Peyer's patch (tissue), 4 donors: ENCODE measurements around the gene PDCD5.

Experiments used
- POLR2A ChIP-seq, 2 donors: fragments of 450-650 bp; IDR thresholded peaks; one replicate each; pipeline ENCODE4 v1.5.1; 2017; ENCODE audit warnings: antibody characterized with exemption in 2 of 2, mild to moderate bottlenecking in 2 of 2, moderate library complexity in 2 of 2
- TF ChIP-seq, protein P1 (sequence below), 6 experiments: fragments of 450-650 bp in 4 of 6; fragments of 200-600 bp in 2 of 6; sonication (generic) in 1 of 6; IDR thresholded peaks; one replicate each; pipeline ENCODE4 v1.5.1; 2017 to 2019; ENCODE audit warnings: antibody characterized with exemption in 6 of 6, mild to moderate bottlenecking in 3 of 6, moderate library complexity in 1 of 6

DNA sequence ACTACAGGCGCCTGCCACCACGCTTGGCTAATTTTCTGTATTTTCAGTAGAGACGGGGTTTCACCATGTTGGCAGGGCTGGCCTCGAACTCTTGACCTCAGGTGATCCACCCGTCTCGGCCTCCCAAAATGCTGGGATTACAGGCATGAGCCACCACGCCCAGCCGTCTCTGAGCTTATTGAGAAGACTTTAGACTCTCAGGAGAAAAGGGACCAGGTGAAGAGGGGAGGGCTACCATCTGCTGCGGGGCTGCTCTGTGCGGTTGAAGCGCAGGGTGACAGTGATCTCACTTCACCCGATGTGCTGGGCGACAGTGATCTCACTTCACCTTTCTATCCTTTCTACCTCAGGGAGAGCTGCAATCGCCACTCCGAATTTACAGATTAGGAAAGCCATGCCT, 25.3 kb downstream of the PDCD5 start:
- TF ChIP-seq, protein P1, sequence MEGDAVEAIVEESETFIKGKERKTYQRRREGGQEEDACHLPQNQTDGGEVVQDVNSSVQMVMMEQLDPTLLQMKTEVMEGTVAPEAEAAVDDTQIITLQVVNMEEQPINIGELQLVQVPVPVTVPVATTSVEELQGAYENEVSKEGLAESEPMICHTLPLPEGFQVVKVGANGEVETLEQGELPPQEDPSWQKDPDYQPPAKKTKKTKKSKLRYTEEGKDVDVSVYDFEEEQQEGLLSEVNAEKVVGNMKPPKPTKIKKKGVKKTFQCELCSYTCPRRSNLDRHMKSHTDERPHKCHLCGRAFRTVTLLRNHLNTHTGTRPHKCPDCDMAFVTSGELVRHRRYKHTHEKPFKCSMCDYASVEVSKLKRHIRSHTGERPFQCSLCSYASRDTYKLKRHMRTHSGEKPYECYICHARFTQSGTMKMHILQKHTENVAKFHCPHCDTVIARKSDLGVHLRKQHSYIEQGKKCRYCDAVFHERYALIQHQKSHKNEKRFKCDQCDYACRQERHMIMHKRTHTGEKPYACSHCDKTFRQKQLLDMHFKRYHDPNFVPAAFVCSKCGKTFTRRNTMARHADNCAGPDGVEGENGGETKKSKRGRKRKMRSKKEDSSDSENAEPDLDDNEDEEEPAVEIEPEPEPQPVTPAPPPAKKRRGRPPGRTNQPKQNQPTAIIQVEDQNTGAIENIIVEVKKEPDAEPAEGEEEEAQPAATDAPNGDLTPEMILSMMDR (IDR thresholded peaks at IDR 0.05) = no peak
- TF ChIP-seq POLR2A (IDR thresholded peaks at IDR 0.05) = no peak
